H1 (cell line): ENCODE results near the gene OXSR1. TPM values are rescaled to one million over a fixed set of nuclear protein-coding genes. Genes with fewer than 3 reads are reported as not detected.

ENCODE experiments used
- CTCF ChIA-PET: fragments of 300-600 bp; sonication (Branson Sonifier 250); formaldehyde crosslinking; loops from one replicate; lab custom pipeline; 2021; ENCODE audit not compliant: partially characterized antibody; lab: Charles Lee
- POLR2A ChIA-PET: fragments of 300-600 bp; sonication (Branson Sonifier 250); formaldehyde crosslinking; loops from one replicate; lab custom pipeline; 2021; ENCODE audit warnings: inconsistent platforms; ENCODE audit not compliant: partially characterized antibody; lab: Charles Lee
- DNase-seq, 2 experiments: peaks; one replicate each; pipeline versions ENCODE4 v3.0.0 to v3.0.0-alpha.2; 2010 to 2022; ENCODE audit warnings: low spot score in 2 of 2, low read depth in 1 of 2, mixed read lengths in 1 of 2
- FAIRE-seq: peaks from 2 replicates; lab custom pipeline; 2011; peaks lifted over from hg19 to GRCh38; lab: Jason Lieb, UNC
- H2AFZ ChIP-seq: 2 replicates; pipeline ENCODE4 v1.8.1; 2012; ENCODE audit warnings: low read length, inconsistent platforms
- H2AK5ac ChIP-seq: 2 replicates; pipeline ENCODE4 v1.6.1; 2013; ENCODE audit warnings: low read depth, low read length
- H2BK120ac ChIP-seq: replicated peaks from 2 replicates; pipeline ENCODE3; 2013; ENCODE audit warnings: low read depth, low read length, inconsistent platforms
- H2BK12ac ChIP-seq: 2 replicates; pipeline ENCODE4 v1.6.1; 2013; ENCODE audit warnings: low read depth, low read length
- H2BK15ac ChIP-seq: 2 replicates; pipeline ENCODE4 v1.6.1; 2013; ENCODE audit warnings: low read length
- H2BK20ac ChIP-seq: 2 replicates; pipeline ENCODE4 v1.6.1; 2013; ENCODE audit warnings: low read length
- H2BK5ac ChIP-seq: 2 replicates; pipeline ENCODE4 v1.6.1; 2013; ENCODE audit warnings: low read depth, low read length
- H3K14ac ChIP-seq: 2 replicates; pipeline ENCODE4 v1.6.1; 2013; ENCODE audit warnings: inconsistent platforms; ENCODE audit not compliant: insufficient read length
- H3K18ac ChIP-seq: 2 replicates; pipeline ENCODE4 v1.6.1; 2013; ENCODE audit warnings: low read length; ENCODE audit errors: extremely low read depth
- H3K23ac ChIP-seq: 2 replicates; pipeline ENCODE4 v1.6.1; 2013; ENCODE audit warnings: inconsistent platforms; ENCODE audit not compliant: insufficient read length
- H3K23me2 ChIP-seq: 2 replicates; pipeline ENCODE4 v1.6.1; 2013; ENCODE audit warnings: low read depth, low read length
- H3K27ac ChIP-seq: 2 replicates; pipeline ENCODE4 v1.6.1; 2011; ENCODE audit warnings: low read depth, low read length, inconsistent platforms
- H3K27me3 ChIP-seq, 4 experiments: replicated peaks in 1 of 4; 1 replicate in 1 of 4; 2 replicates in 3 of 4; pipeline versions ENCODE4 v1.6.1 to v1.8.1; 2011 to 2013; ENCODE audit warnings: low read length in 3 of 4, mild to moderate bottlenecking in 3 of 4, inconsistent platforms in 2 of 4, mixed read lengths in 2 of 4, moderate library complexity in 1 of 4; ENCODE audit not compliant: control insufficient read depth in 3 of 4, insufficient read depth in 3 of 4; ENCODE audit errors: extremely low read depth in 1 of 4
- H3K36me3 ChIP-seq, 4 experiments: 2 replicates each; pipeline versions ENCODE4 v1.6.1 to v1.8.1; 2011 to 2013; ENCODE audit warnings: mild to moderate bottlenecking in 4 of 4, low read length in 3 of 4, moderate library complexity in 2 of 4, control low read depth in 1 of 4, inconsistent platforms in 1 of 4; ENCODE audit not compliant: insufficient read depth in 4 of 4, control insufficient read depth in 2 of 4
- H3K4ac ChIP-seq: replicated peaks from 2 replicates; pipeline ENCODE3; 2013; ENCODE audit warnings: low read length, low read depth, mixed read lengths, inconsistent platforms; ENCODE audit not compliant: insufficient read length
- H3K4me1 ChIP-seq, 4 experiments: replicated peaks in 1 of 4; 1 replicate in 1 of 4; 2 replicates in 3 of 4; pipeline versions ENCODE4 v1.6.1 to v1.8.1; 2011 to 2013; ENCODE audit warnings: low read length in 3 of 4, inconsistent platforms in 2 of 4, mixed read lengths in 1 of 4; ENCODE audit not compliant: insufficient read depth in 4 of 4, control insufficient read depth in 3 of 4
- H3K4me2 ChIP-seq, 2 experiments: 2 replicates each; pipeline versions ENCODE4 v1.6.1 to v1.8.1; 2011 to 2013; ENCODE audit warnings: low read depth in 2 of 2, low read length in 2 of 2, control low read depth in 1 of 2, inconsistent platforms in 1 of 2, mild to moderate bottlenecking in 1 of 2; ENCODE audit not compliant: insufficient read depth in 1 of 2
- H3K4me3 ChIP-seq, 4 experiments: fragments of 200-600, 300-600 bp in 1 of 4; sonication (generic), shearing (Covaris generic), sonication (Bioruptor Twin) in 1 of 4; 2 replicates each; pipeline versions ENCODE4 v1.5.1 to v1.8.1; 2011 to 2016; ENCODE audit warnings: low read length in 4 of 4, low read depth in 3 of 4, control low read depth in 2 of 4, inconsistent platforms in 2 of 4, mild to moderate bottlenecking in 2 of 4, mixed read lengths in 1 of 4, moderate library complexity in 1 of 4; ENCODE audit not compliant: insufficient read depth in 2 of 4; ENCODE audit errors: extremely low read depth in 1 of 4
- H3K56ac ChIP-seq: replicated peaks from 2 replicates; pipeline ENCODE3; 2013; ENCODE audit warnings: low read depth, mild to moderate bottlenecking, mixed read lengths, low read length, inconsistent platforms; ENCODE audit not compliant: insufficient read length
- H3K79me1 ChIP-seq: 2 replicates; pipeline ENCODE4 v1.6.1; 2013; ENCODE audit warnings: low read depth, low read length, control low read depth
- H3K79me2 ChIP-seq, 2 experiments: 2 replicates each; pipeline versions ENCODE4 v1.6.1 to v1.8.1; 2012 to 2013; ENCODE audit warnings: low read length in 2 of 2, mild to moderate bottlenecking in 2 of 2, inconsistent platforms in 1 of 2; ENCODE audit not compliant: insufficient read depth in 2 of 2, control insufficient read depth in 1 of 2
- H3K9ac ChIP-seq, 4 experiments: replicated peaks in 1 of 4; 1 replicate in 1 of 4; 2 replicates in 3 of 4; pipeline versions ENCODE4 v1.6.1 to v1.8.1; 2011 to 2013; ENCODE audit warnings: low read depth in 3 of 4, low read length in 3 of 4, control low read depth in 2 of 4, mild to moderate bottlenecking in 2 of 4, moderate library complexity in 2 of 4, inconsistent platforms in 1 of 4; ENCODE audit errors: extremely low read depth in 1 of 4
- H3K9me3 ChIP-seq, 2 experiments: 2 replicates each; pipeline versions ENCODE4 v1.6.1 to v1.8.1; 2012 to 2013; ENCODE audit warnings: mild to moderate bottlenecking in 2 of 2, moderate library complexity in 2 of 2, control low read depth in 1 of 2, inconsistent platforms in 1 of 2, low read depth in 1 of 2, low read length in 1 of 2, mixed read lengths in 1 of 2; ENCODE audit not compliant: insufficient read depth in 2 of 2
- H4K20me1 ChIP-seq, 2 experiments: replicated peaks in 1 of 2; 2 replicates each; pipeline versions ENCODE3 to v1.8.1; 2011 to 2013; ENCODE audit warnings: inconsistent platforms in 2 of 2, low read length in 2 of 2, mild to moderate bottlenecking in 1 of 2; ENCODE audit not compliant: insufficient read depth in 2 of 2, control insufficient read depth in 1 of 2
- H4K5ac ChIP-seq: 2 replicates; pipeline ENCODE4 v1.6.1; 2013; ENCODE audit warnings: low read length, low read depth, mixed read lengths, inconsistent platforms; ENCODE audit not compliant: insufficient read length
- H4K8ac ChIP-seq: 2 replicates; pipeline ENCODE4 v1.8.0; 2013; ENCODE audit warnings: mild to moderate bottlenecking, moderate library complexity, low read length, inconsistent platforms; ENCODE audit not compliant: insufficient read depth; ENCODE audit errors: extremely low read depth
- H4K91ac ChIP-seq: replicated peaks from 2 replicates; pipeline ENCODE3; 2013; ENCODE audit warnings: low read length, mixed read lengths, inconsistent platforms; ENCODE audit not compliant: insufficient read length
- ASH2L ChIP-seq: fragments of 200-600, 300-600 bp; sonication (generic); IDR thresholded peaks from one replicate; pipeline ENCODE4 v1.7.1; 2017; ENCODE audit warnings: low read length
- CBX8 ChIP-seq: fragments of 300-800, 300-1000 bp; sonication (generic); IDR thresholded peaks from 2 replicates; pipeline ENCODE4 v1.7.1; 2016; ENCODE audit warnings: low read depth, low read length, borderline replicate concordance
- CHD1 ChIP-seq: IDR thresholded peaks from 2 replicates; pipeline ENCODE4 v1.6.1; 2012; ENCODE audit warnings: low read depth, low read length, improper control_type of control experiment
- CHD2 ChIP-seq: IDR thresholded peaks from 2 replicates; pipeline ENCODE4 v1.6.1; 2012; ENCODE audit warnings: low read length, improper control_type of control experiment
- KDM5A ChIP-seq: fragments of 200-600 bp; IDR thresholded peaks from 2 replicates; pipeline ENCODE4 v1.7.1; 2012; ENCODE audit warnings: mild to moderate bottlenecking, low read length, inconsistent platforms, mixed read lengths
- RXRA ChIP-seq: IDR thresholded peaks from 2 replicates; pipeline ENCODE4 v1.6.1; 2011; ENCODE audit warnings: low read depth, mild to moderate bottlenecking, low read length, moderate library complexity; ENCODE audit not compliant: insufficient read depth
- WGBS, 2 experiments: shearing (Covaris generic) in 1 of 2; methylation state at CpG; one replicate each; pipeline versions ENCODE4 v1.1.6 to v1.1.7; 2013 to 2015; ENCODE audit warnings: low lambda C conversion rate in 2 of 2, mixed read lengths in 2 of 2, inconsistent platforms in 1 of 2, low coverage in 1 of 2, missing lambda C conversion rate in 1 of 2; ENCODE audit not compliant: insufficient replicate concordance in 2 of 2, insufficient coverage in 1 of 2, insufficient read length in 1 of 2; ENCODE audit errors: extremely low coverage in 1 of 2, missing lambda C conversion rate in 1 of 2; 5-methylcytosine and 5-hydroxymethylcytosine counted together
- polyA plus RNA-seq, 7 experiments: library from polyadenylated mRNA; depleted of rRNA in 3 of 7; stranded (reverse) in 5 of 7; unstranded in 2 of 7; fragments of >200 nt in 5 of 7; fragments of 200-250 nt in 2 of 7; gene quantifications; 1 replicate in 5 of 7; 2 replicates in 1 of 7; 4 replicates in 1 of 7; pipeline versions ENCODE4 v1.2.1 to v1.2.3, GENCODE V29; 2011 to 2013; ENCODE audit warnings: missing spikeins in 2 of 7, mixed read lengths in 2 of 7
- total RNA-seq: library from RNA; stranded (reverse); fragmentation: NEBNext Ultra II Directional; extraction: Animal tissue kit (Norgen Biotek cat#: 25700); gene quantifications from 2 replicates; pipeline ENCODE4 v1.2.1, GENCODE V29; 2021

The OXSR1 gene
- total and polyA plus RNA-seq, 2 of the 8 experiments (the other 6 are each of a cell fraction or from before 2014, with no cell fraction given) = 25.1 to 47.0 TPM

DNA sequence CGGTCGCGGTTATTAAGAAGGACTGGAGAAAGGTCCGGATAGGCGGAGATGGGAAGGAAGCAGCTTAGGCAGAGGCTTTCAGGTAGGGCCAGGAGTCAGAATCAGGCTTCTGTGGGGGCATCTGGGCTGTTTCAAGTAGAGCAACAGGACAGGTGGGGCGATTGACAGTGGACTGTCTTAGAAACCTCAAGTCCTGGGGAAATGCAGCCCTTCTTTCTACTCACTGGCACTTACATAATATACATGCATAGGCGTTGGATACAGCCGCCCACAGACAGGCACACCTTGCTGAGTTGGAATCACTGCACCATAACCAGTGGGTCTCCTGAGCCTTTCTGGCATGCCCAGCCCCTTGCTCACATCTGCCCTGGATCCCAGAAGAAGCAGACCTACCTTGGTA lies 26.1 kb upstream of the OXSR1 start:
- no peak overlapping the region for H2BK15ac ChIP-seq
- H2BK5ac ChIP-seq = no peak overlapping the region; the same call in 1 of the 2 replicates
- H4K8ac ChIP-seq = no peak overlapping the region
- no peaks in the 10 kb centered on the region for H3K9me3 ChIP-seq
- H3K56ac ChIP-seq = peak overlapping the region; percentile 77
- WGBS, 2 experiments = 32% methylated on average over 8 of the region's 8 CpGs; no CpG with 5 or more reads in 1 of the 2 experiments
- no peaks in the 10 kb centered on the region; the same call in 1 of the 2 replicates for H3K79me1 ChIP-seq
- peak overlapping the region; percentile 73 to 87 (median 84) for H3K4me3 ChIP-seq
- DNase-seq = peak in 1 of 2 experiments; percentile 43
- peaks cover 0 to 12% of the 10 kb centered on the region in 2 experiments; a peak in 1 of 4 replicates for H3K79me2 ChIP-seq
- peaks cover 3 to 11% (median 9%) of the 10 kb centered on the region in 4 experiments; a peak in 4 of 8 replicates for H3K36me3 ChIP-seq
- no peak overlapping the region for H2AK5ac ChIP-seq
- peak overlapping the region in 3 of 4 experiments; percentile 47 to 73 (median 72); a peak in 5 of 7 replicates for H3K9ac ChIP-seq
- H3K14ac ChIP-seq = peak overlapping the region; percentile 29
- TF ChIP-seq CBX8 (no peak), ASH2L (no peak), CHD2 (no peak), RXRA (no peak), KDM5A (no peak), CHD1 (no peak)
- TF ChIP-seq, all 59 proteins: peak for 0
- Histone ChIP-seq H3K18ac (peak overlapping the region; percentile 98; the same call in 1 of the 2 replicates), H2BK20ac (no peak overlapping the region), H3K4ac (peak overlapping the region; percentile 73), H3K27me3 (no peaks in the 10 kb centered on the region), H4K20me1 (peaks cover 0 to 2% of the 10 kb centered on the region in 2 experiments), H3K4me2 (peak overlapping the region; percentile 64 to 95), H3K23ac (no peak overlapping the region), H2AFZ (0 out of 2 replicates have a peak overlapping the region, but pooled peaks have one; percentile 43), H3K27ac (no peak overlapping the region), H4K5ac (peak overlapping the region; percentile 99), H4K91ac (peak overlapping the region; percentile 22), H2BK120ac (peak overlapping the region; percentile 9), H3K4me1 (peaks cover 7 to 16% (median 13%) of the 10 kb centered on the region in 4 experiments), H2BK12ac (0 out of 2 replicates have a peak overlapping the region, but pooled peaks have one; percentile 96), H3K23me2 (peaks cover 21% of the 10 kb centered on the region)
- ChIA-PET POLR2A (interaction anchor here (0.7 to 3.7 kb wide), 6 partner anchors 9 to 180 kb away, joined by 3 to 38 read pairs (median 3); partner anchors contain the start of gene OXSR1), CTCF (interaction anchor here (0.8 to 8.1 kb wide), 11 partner anchors 14 to 668 kb away, joined by 3 to 52 read pairs (median 4); no protein-coding TSS in a partner anchor)
- no peak for FAIRE-seq
